PFSK-1 (cell line): ENCODE measurements around the gene ZNF212.

ENCODE experiments used
- FOXP2 ChIP-seq: optimal IDR thresholded peaks from 2 replicates; pipeline ENCODE3; 2011; ENCODE audit warnings: borderline replicate concordance, control low read depth, inconsistent platforms; ENCODE audit not compliant: insufficient read depth; ENCODE audit errors: extremely low read length, extremely low read depth
- POLR2AphosphoS5 ChIP-seq: IDR thresholded peaks from 2 replicates; pipeline ENCODE4 v1.6.1; 2012; ENCODE audit warnings: low read depth, mild to moderate bottlenecking, control low read depth, low read length, moderate library complexity
- SIN3A ChIP-seq: IDR thresholded peaks from 2 replicates; pipeline ENCODE4 v1.6.1; 2012; ENCODE audit warnings: mild to moderate bottlenecking, low read length, moderate library complexity, borderline replicate concordance; ENCODE audit not compliant: insufficient read depth
- TF ChIP-seq, protein P1 (sequence below), 2 experiments: IDR thresholded peaks; 2 replicates each; pipeline versions ENCODE4 v1.6.1 to v1.8.0; 2011 to 2012; ENCODE audit warnings: low read depth in 2 of 2, low read length in 2 of 2, control low read depth in 1 of 2, inconsistent platforms in 1 of 2, mild to moderate bottlenecking in 1 of 2, moderate library complexity in 1 of 2; ENCODE audit not compliant: insufficient read depth in 1 of 2

DNA sequence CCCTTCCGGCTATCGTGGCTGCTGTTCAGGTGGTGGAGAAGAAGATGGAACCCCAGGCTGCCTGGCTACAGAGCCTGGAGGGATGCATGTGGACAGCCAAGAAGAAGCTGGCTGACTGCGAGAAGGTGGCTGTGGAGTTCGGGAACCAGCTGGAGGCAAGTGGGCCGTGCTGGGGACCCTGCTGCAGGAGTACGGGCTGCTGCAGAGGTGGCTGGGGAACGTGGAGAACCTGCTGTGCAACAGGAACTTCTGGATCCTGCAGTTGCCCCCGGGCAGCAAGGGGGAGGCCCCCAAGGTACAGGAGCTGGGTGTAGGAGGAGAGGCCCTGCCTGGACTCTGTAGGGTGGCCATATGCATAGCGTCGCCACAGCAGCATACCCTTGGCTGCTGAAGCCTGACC lies 48.2 kb downstream of the ZNF212 start:
- TF ChIP-seq, protein P1, sequence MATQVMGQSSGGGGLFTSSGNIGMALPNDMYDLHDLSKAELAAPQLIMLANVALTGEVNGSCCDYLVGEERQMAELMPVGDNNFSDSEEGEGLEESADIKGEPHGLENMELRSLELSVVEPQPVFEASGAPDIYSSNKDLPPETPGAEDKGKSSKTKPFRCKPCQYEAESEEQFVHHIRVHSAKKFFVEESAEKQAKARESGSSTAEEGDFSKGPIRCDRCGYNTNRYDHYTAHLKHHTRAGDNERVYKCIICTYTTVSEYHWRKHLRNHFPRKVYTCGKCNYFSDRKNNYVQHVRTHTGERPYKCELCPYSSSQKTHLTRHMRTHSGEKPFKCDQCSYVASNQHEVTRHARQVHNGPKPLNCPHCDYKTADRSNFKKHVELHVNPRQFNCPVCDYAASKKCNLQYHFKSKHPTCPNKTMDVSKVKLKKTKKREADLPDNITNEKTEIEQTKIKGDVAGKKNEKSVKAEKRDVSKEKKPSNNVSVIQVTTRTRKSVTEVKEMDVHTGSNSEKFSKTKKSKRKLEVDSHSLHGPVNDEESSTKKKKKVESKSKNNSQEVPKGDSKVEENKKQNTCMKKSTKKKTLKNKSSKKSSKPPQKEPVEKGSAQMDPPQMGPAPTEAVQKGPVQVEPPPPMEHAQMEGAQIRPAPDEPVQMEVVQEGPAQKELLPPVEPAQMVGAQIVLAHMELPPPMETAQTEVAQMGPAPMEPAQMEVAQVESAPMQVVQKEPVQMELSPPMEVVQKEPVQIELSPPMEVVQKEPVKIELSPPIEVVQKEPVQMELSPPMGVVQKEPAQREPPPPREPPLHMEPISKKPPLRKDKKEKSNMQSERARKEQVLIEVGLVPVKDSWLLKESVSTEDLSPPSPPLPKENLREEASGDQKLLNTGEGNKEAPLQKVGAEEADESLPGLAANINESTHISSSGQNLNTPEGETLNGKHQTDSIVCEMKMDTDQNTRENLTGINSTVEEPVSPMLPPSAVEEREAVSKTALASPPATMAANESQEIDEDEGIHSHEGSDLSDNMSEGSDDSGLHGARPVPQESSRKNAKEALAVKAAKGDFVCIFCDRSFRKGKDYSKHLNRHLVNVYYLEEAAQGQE (IDR thresholded peaks at IDR 0.05; ENCODE audit: insufficient read depth in 1 of 2, low read depth in 2 of 2, low read length in 2 of 2), result no peak
- TF ChIP-seq POLR2AphosphoS5 (no peak), SIN3A (no peak), FOXP2 (no peak)
